NCI-H1930 (cell line): ENCODE data around the gene SLC27A1.
"Not testable (repeated sequence)": the region's sequence is repeated elsewhere in the genome, so short reads cannot be mapped to it uniquely, and the experiment has no call there.

Source experiments
- DNase-seq, 2 experiments: peaks; one replicate each; lab custom pipeline; 2025; lab: John Stamatoyannopoulos, UW

SLC27A1 gene

DNA sequence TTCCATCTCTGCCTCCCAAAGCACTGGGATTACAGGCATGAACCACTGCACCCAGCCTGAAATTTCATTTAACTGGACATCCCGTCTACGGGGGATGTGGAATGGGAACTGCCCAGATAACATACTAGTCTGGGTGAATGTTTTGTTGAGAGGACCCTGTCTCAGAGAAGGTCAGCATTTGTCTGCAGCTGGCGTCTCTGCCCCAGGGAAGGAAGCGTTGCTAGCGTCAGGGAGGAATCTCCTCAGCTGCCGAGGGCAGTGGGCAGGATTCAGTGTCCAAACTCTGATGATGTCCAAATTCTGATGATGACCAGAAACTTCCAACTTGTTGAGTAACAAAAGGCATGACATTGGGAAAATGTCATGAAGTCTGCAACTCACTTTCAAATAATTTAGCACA, 12.7 kb upstream of the SLC27A1 start:
- DNase-seq: no peak

DNA sequence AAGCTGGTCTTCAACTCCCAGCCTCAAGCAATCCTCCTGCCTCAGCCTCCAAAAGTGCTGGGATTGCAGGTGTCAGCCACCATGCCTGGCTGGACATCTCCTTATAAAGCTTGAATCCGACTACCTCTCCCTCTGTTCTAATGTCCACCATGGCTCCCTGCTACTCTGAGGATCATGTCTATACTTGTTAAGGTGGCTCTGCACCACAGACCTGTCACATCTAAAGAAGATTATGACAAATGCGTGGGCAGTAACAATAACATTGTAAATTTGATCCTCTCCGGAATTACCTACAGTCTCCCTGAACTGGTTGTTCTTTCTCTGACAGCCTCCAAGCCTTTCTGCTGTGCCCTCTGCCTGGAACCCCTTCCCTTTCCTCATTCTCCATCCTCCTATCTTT, 11.4 kb upstream of the SLC27A1 start:
- no peak for DNase-seq

DNA sequence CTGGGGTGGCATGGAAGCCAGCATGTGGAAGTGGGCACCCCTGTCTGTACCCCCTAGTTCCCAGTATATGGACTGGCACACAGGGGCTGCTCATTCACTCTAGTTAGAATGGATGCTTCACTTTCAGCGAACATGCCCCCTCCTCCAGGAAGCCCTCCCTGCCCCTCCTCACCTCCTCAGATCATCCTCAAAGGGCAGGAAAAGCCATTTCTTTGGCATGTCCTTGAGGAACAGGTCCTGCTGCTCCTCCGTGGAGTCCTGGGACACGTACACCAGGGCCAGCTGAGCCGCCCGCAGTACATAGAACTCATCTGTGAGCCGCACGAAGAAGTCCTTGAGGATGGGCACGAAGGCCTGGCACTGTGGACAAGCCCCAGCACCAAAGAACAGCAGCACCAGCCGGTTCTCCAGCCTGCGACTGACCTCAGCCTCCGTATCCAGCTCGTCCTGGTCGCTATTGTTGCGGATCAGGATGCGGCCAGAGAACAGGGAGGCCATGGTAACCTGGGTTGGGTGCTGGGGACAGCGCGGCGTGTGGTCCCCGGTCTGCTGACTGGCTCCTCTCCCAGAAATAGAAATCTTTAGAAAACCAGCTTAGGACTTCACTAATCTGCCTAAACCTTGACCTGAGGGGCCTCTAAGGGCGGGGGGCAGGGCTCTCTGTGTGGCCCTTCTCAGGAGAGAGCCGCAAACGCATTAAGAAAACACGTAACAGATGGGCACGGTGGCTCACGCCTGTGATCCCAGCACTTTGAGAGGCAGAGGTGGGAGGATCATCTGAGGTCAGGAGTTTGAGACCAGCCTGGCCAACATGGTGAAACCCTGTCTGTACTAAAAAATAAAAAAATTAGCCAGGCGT, 9.7 kb upstream of the SLC27A1 start, which contains the start of gene NXNL1:
TSS of gene NXNL1 (minus strand) at position 555 of the 859 bp plus-strand sequence. CDS start at position 498, 57 bp downstream.
- no peak for DNase-seq

DNA sequence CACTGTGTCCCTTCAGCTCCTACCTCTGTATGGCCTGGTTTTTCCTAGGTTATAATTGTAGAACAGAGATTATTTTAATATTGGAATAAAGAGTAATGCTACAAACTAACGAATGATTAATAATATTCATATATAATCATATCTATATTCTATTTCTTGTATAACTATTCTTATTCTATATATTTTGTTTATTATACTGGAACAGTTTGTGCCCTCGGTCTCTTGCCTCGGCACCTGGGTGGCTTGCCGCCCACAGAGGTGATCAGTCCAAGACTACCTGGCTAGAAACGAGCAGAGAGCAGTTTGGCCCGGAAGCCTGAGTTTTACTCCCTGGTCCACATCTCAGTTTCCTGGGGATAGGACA, 3.9 kb upstream of the SLC27A1 start:
- no peak for DNase-seq

DNA sequence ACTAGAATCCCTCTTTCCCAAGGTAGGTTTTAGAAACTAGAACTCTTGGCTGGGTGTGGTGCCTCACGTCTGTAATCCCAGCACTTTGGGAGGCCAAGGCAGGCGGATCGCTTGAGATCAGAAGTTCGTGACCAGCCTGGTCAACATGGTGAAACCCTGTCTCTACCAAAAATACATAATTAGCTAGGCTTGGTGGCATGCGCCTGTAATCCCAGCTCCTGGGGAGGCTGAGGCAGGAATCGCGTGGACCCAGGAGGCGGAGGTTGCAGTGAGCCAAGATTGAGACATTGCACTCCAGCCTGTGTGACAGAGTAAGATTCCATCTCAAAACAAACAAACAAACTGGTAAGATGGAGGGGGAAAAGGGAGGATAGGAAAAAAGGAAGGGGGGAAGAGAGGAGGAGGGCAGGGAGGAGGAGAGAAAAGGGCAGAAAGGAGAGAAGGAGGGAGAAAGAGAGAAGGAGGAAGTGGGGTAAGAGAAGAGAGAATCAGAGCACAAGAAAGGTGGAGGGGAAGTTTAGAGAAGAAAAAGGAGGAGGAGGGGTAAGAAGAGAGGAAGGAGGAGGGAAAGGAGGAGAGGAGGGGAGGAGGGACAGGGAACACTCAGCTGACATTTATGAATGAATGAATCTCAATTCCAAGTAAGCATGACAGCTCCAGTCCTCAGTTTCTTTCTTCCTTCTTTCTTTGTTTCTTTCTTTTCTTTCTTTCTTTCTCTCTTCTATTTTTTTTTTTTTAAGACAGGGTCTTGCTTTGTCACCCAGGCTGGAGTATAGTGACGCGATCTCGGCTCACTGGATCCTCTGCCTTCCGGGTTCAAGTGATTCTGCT, 2.6 kb upstream of the SLC27A1 start:
- DNase-seq: no peak

DNA sequence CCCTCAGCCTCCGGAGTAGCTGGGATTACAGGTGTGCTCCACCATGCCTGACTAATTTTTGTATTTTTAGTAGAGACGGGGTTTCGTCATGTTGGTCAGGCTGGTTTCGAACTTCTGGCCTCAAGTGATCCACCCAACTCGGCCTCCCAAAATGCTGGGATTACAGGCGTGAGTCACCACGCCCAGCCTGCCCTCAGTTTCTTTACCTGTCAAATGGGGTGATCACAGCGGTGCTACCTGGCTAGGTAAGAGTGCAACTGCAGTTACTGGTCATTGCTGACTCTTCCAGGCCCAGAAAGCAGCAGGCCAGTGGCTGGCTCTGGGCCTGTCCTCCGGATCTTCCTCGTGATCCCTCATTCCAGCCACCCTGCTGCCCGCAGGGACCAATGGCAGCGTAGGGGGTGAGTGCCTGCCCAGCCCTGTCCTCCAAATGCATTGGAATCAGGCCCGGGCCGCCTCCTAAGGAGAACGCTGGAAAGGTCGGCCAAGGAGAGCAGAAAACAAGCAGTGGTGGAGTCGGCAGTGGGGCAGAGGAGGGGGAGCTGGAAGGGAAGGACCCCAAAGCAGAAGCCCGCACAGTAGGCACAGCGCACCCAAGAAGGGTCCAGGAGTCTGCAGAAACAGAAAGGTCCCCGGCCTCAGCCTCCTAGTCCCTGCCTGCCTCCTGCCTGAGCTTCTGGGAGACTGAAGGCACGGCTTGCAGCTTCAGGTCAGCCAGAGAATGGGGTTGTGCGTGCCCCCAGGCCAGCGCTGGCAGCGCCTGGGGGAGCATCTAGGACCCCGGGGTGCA, 1.8 kb upstream of the SLC27A1 start:
- no peak for DNase-seq

DNA sequence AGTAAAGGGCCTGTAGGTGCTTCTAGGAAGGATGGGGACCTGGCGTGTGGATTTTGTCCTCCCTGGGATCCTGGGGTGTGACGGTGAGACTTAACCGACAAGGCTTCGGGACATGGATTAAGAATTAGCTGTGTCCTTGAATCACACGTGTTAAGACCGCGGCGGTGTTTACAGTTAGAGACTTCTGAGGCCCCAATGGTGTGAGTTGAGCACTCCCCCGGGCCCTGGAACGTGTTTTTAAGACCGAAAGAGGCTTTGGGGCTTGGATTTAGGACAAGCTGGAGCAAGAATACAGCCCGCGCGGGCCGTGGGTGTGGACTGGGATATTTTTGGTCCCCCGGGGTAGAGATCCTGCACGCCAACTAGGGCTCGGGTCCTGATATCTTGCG, 1.2 kb upstream of the SLC27A1 start:
- DNase-seq: no peak

DNA sequence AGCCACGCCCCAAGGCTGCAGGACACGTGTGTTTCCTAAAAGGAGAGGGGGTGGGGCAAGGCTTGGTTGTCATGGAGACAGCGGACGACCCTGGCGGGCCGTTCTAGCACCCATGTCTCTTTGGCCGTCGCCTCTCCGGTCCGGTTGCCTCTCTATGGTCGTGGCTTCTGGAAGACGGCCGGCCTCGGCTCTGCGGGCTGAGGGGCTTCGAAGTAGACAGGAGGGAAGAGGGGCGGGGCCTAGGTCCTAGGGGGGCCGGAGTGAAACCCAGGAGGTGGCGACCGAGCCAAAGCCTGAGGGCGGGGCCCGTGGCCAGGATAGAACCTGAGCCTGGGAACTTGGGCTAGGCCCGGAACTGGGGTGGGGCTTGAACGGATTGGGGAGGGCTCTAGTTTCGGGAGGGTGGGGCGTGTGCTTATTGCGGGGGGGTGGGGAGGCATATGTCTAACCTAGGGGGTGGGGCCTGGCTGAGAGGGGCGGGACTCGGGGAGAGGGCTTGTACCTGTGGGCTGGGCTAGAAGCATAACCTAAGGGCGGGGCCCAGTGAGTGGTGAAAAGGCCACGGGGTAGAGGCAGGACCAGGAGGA, 750 bp upstream of the SLC27A1 start:
- peak; percentile 77 to 80 for DNase-seq

DNA sequence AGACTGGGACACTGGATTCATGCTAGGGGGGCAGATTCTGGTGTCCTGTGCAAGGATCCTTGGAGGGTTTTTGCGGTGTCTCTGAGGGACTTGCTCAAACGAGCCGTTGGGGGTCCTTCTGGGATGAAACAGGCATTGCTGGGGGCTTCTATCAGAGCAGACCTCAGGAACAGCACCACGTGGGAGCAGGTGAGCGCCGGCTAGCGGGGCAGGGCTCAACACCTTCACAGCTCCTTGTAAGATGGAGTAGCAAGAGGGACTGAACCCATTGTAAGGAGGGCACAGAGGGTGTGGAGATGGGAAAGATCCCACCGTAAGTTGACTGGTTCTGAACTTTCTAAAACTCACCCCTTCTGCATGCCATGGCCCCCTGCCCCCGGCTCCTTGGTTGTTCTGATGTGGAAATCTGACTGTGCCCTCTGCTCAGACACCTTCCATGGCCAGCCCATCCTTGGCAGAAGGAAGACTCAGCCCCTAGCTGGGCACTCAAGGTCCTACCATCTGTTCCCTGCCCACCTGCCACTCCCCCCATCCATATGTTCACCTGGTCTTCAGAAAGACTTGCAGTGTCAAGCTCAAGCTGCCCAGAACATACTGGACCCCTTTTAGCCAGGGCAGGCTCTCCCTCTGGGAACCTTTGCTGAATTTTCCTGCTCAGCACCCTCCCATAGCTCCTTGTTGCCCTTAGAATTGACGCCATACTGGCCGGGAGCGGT, 1.2 kb downstream of the SLC27A1 start:
- no peak for DNase-seq

DNA sequence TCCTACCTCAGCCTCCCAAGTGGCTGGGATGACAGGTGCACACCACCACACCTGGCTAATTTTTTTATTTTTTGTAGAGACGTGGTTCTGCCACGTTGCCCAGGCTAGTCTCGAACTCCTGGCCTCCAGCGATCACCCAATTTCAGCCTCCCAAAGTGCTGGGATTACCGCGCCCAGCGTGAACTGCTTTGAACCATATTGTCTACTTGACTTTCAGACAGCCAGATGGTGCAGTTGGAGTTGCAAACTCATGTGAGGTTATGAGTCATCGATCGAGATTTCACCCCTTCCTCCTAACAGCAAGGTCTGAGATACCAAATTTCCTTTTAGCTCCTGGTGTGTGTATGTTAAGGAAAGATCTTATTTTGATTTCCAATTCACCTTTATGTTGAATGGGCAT, 2.7 kb downstream of the SLC27A1 start:
- no peak for DNase-seq

DNA sequence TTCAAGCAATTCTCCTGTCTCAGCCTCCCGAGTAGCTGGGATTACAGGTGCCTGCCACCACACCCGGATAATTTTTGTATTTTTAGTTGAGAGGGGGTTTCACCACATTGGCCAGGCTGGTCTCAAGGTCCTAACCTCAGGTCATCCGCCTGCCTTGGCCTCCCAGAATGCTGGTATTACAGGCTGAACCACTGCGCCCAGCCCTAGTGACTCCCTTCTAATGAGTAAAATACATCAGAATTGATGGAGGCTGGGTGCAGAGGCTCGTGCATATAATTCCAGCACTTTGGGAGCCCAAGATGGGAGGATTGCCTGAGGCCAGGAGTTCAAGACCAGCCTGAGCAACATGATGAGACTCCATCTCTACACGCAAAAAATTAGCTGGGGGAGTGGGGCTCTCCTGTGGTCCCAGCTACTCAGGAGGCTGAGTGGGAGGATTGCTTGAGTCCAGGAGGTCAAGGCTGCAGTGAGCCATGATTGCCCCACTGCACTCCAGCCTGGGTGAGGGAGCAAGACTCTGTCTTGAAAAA, 4.8 kb downstream of the SLC27A1 start:
- DNase-seq: not testable (repeated sequence)

DNA sequence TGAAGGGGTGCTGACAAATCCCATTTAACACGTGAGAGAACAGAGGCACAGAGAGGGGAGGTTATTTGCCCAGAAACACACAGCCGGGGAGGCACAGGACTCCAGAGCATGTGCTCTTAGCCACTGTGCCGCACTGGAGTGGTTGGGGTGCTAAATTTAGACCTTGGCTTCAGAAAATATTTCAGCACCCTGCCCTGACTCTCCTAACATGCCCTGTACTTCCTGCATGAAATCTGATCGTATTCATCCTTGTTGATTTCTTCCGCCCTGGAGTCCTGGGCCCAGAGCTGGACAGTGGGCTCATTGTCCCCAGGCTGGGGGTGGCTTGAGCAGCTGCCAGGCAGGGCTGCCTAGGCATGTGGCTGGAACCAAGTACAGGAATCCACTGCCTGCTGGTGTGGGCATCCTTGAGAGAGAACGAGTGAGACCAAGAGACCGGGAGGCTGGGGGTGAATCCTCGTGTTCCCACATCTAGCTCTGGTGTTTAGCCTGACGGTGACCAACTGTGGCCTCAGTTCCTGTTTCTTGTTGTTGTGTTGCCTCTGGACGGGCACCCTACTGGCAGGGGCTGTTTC, 5.3 kb downstream of the SLC27A1 start:
- no peak for DNase-seq

DNA sequence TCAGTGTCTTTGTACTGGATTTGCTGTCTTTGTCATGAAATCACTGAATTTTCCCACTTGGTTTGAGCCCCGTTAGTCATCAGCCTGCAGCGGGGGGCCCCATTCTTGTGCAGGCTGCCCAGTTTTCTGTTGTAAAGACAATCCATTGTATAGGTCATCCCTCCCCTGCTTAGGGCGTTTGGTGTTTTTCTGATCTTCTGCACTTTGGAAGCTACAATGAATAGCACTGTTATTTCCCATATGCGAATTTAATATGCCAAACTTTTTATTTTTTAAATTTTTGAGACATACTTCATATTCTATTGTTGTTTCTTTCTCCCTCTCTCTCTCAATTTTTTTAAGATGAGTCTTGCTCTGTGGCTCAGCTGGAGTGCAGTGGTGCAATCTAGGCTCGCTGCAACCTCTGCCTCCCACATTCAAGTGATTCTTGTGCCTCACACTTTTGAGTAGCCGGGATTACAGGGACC, 9.0 kb downstream of the SLC27A1 start:
- no peak for DNase-seq

DNA sequence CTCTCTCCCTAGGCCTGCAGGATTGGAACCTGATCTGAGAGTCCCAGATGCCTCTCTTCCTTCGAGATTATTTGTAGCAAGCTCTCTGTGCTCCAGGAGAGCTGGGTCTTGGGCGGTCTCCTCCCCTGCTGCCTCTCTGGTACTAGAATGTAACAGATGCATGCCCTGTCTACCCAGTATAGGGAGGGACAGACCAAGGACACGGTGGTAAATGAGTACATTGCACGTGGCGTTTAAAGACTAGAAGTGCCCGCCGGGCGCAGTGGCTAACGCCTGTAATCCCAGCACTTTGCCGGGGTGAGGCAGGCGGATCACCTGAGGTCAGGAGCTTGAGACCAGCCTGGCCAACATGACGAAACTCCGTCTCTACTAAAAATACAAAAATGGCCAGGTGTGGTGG, 11.7 kb downstream of the SLC27A1 start:
- DNase-seq: no peak

DNA sequence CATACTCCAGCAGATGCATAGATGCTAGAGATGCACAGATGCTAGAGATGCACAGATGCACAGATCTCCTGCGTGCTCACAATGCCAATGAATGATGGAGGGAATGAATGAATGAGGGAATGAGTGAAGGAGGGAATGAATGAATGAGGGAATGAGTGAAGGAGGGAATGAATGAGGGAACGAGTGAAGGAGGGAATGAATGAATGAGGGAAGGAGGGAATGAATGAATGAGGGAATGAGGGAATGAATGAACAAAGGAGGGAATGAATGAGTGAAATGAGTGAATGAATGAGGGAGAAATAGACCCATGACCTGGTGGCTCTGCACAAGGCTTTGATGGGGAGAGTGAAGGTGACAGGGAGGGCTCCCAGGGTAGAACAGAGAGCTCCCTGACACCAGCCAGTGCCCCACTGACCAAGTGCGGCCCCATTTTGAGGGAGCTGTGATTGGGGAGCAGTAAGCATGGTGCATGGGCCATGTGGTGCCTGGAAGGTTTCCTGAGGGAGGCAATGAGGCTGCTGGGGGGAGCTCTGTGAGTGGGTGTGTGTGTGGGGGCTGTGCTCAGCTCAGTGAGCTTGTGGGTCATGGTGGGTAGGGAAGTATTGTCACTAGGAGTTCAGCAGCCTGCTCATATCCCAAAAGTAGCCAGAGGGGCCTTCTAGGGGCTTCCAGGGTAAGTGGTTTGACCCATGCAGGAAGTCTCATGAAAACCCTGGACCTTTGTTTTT, 12.7 kb downstream of the SLC27A1 start:
- no peak for DNase-seq

DNA sequence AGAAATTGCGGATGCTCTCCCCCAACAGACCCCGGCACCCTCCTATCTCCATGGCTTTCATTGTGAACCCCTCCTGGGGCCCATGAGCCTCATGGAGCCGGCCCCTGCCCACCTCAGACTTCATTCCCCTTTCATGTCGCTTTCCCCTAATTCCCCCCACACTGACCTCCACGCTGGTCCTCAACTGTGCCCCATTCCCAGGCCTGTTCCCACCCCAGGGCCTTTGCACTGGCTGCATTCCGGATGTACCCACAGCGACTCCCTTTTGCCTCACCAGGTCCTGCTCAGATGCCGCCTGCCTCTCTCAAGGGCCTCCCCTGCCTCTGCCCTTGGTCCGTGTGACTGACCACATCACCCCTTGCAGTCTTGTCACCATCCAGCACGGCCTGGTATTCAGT, 13.3 kb downstream of the SLC27A1 start:
- no peak for DNase-seq

DNA sequence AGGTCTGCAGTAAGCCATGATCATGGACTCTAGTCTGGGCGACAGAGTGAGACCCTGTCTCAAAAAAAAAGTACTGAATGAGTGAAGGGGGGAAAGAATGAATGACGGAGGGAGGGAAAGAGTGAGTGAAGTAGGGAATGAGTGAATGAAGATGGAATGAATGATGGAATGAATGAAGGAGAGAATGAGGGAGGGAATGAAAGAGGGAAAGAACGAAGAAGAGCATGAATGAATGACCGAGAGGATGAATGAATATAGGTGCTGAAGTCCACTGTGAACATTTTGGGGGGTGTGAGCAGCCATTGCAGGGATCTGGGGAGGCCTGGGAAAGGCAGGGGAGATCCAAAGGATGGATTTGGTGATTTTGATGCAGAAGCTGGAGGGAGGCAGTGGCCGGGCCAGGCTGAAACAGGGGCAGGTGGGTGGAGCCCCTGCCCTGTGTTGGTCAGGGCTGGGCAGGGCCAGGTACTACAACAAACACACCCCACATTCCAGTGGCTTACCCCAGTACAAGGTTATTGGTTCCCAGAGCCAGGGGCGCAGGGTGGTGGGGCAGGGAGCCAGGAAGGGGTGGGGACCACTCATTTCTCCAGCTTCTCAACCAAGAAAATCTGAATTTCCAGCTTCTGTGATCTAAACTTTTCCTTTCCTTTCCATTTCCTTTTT, 14.3 kb downstream of the SLC27A1 start:
- no peak for DNase-seq

DNA sequence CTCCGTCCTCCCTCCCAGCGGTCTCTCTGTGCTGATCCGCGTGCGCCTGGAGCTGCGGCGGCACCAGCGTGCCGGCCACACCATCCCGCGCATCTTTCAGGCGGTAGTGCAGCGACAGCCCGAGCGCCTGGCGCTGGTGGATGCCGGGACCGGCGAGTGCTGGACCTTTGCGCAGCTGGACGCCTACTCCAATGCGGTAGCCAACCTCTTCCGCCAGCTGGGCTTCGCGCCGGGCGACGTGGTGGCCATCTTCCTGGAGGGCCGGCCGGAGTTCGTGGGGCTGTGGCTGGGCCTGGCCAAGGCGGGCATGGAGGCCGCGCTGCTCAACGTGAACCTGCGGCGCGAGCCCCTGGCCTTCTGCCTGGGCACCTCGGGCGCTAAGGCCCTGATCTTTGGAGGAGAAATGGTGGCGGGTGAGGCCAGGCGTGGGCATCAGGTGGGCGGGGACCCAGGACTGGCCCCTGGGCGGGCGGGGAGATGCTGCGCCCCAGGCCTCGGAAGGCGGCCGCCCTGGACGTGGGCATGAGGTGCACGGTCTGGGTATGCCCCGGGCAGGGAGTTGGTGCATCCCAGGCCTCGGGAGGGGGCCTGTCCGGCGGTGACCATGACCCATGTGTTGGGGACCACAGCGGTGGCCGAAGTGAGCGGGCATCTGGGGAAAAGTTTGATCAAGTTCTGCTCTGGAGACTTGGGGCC, 16.4 kb downstream of the SLC27A1 start:
- DNase-seq: no peak
